ENCODE data around the gene PRRG4.
A peak's percentile ranks its signal among the peaks of the same experiment; 100 is the strongest.

PRRG4 gene

GRCh38 chr11:32817852-32818183 is 11.9 kb upstream of the PRRG4 start:
- Histone ChIP-seq H3K4me2 (ENCODE audit: low read length) (no peak overlapping the region), H2AFZ (ENCODE audit: low read depth, low read length) (no peak overlapping the region), H3K4me3 (ENCODE audit: low read length) (no peak overlapping the region), H3K36me3 (replicated peaks; ENCODE audit: low read depth, low read length) (no peaks in the 10 kb centered on the region), H3K27me3 (ENCODE audit: low read depth, low read length) (0 out of 2 replicates have a peak, but pooled peaks cover 3% of the 10 kb centered on the region), H3K79me2 (ENCODE audit: low read length) (no peaks in the 10 kb centered on the region), H3K9ac (ENCODE audit: low read length) (no peak overlapping the region), H3K4me1 (ENCODE audit: low read length) (no peaks in the 10 kb centered on the region), H4K20me1 (ENCODE audit: insufficient read depth, low read length) (no peaks in the 10 kb centered on the region), H3K27ac (ENCODE audit: low read length) (no peak overlapping the region), H3K9me3 (ENCODE audit: insufficient read depth, low read length) (no peaks in the 10 kb centered on the region)
- no peak for TF ChIP-seq EZH2phosphoT487 (IDR thresholded peaks at IDR 0.05; ENCODE audit: low read depth)
- no peak for TF ChIP-seq CTCF (IDR thresholded peaks at IDR 0.05; ENCODE audit: low read depth, low read length)

GRCh38 chr11:32819187-32819586 is 10.5 kb upstream of the PRRG4 start:
- Histone ChIP-seq H3K27me3 (ENCODE audit: low read depth, low read length) (0 out of 2 replicates have a peak, but pooled peaks cover 3% of the 10 kb centered on the region), H4K20me1 (ENCODE audit: insufficient read depth, low read length) (no peaks in the 10 kb centered on the region), H3K27ac (ENCODE audit: low read length) (no peak overlapping the region), H2AFZ (ENCODE audit: low read depth, low read length) (no peak overlapping the region), H3K4me1 (ENCODE audit: low read length) (no peaks in the 10 kb centered on the region), H3K9ac (ENCODE audit: low read length) (no peak overlapping the region), H3K4me3 (ENCODE audit: low read length) (no peak overlapping the region), H3K36me3 (replicated peaks; ENCODE audit: low read depth, low read length) (no peaks in the 10 kb centered on the region), H3K9me3 (ENCODE audit: insufficient read depth, low read length) (no peaks in the 10 kb centered on the region), H3K4me2 (ENCODE audit: low read length) (no peak overlapping the region), H3K79me2 (ENCODE audit: low read length) (no peaks in the 10 kb centered on the region)
- TF ChIP-seq CTCF (IDR thresholded peaks at IDR 0.05; ENCODE audit: low read depth, low read length) (no peak), EZH2phosphoT487 (IDR thresholded peaks at IDR 0.05; ENCODE audit: low read depth) (no peak)

- H3K36me3 ChIP-seq (replicated peaks; ENCODE audit: low read depth, low read length), result no peaks in the 10 kb centered on the region
- no peak overlapping the region for H2AFZ ChIP-seq (ENCODE audit: low read depth, low read length)
- H3K27me3 ChIP-seq (ENCODE audit: low read depth, low read length), result 0 out of 2 replicates have a peak, but pooled peaks cover 3% of the 10 kb centered on the region
- H3K79me2 ChIP-seq (ENCODE audit: low read length), result no peaks in the 10 kb centered on the region
- H3K4me3 ChIP-seq (ENCODE audit: low read length), result no peak overlapping the region
- no peak overlapping the region for H3K4me2 ChIP-seq (ENCODE audit: low read length)
- no peaks in the 10 kb centered on the region for H3K9me3 ChIP-seq (ENCODE audit: insufficient read depth, low read length)
- no peaks in the 10 kb centered on the region for H3K4me1 ChIP-seq (ENCODE audit: low read length)
- H3K27ac ChIP-seq (ENCODE audit: low read length), result no peak overlapping the region
- TF ChIP-seq CTCF (IDR thresholded peaks at IDR 0.05; ENCODE audit: low read depth, low read length) (no peak), EZH2phosphoT487 (IDR thresholded peaks at IDR 0.05; ENCODE audit: low read depth) (no peak)
- no peaks in the 10 kb centered on the region for H4K20me1 ChIP-seq (ENCODE audit: insufficient read depth, low read length)
- no peak overlapping the region for H3K9ac ChIP-seq (ENCODE audit: low read length)
Observed at GRCh38 chr11:32820497-32820896, 9.2 kb upstream of the PRRG4 start.

GRCh38 chr11:32821517-32821916 is 8.2 kb upstream of the PRRG4 start:
- H3K9me3 ChIP-seq (ENCODE audit: insufficient read depth, low read length), result no peaks in the 10 kb centered on the region
- no peak for TF ChIP-seq CTCF (IDR thresholded peaks at IDR 0.05; ENCODE audit: low read depth, low read length)
- TF ChIP-seq EZH2phosphoT487 (IDR thresholded peaks at IDR 0.05; ENCODE audit: low read depth), result no peak
- no peak overlapping the region for H3K4me3 ChIP-seq (ENCODE audit: low read length)
- no peaks in the 10 kb centered on the region for H4K20me1 ChIP-seq (ENCODE audit: insufficient read depth, low read length)
- H3K27me3 ChIP-seq (ENCODE audit: low read depth, low read length), result 0 out of 2 replicates have a peak, but pooled peaks cover 3% of the 10 kb centered on the region
- no peaks in the 10 kb centered on the region for H3K36me3 ChIP-seq (replicated peaks; ENCODE audit: low read depth, low read length)
- no peak overlapping the region for H3K27ac ChIP-seq (ENCODE audit: low read length)
- 0 out of 2 replicates have a peak overlapping the region, but pooled peaks have one; percentile 0 for H3K4me2 ChIP-seq (ENCODE audit: low read length)
- no peaks in the 10 kb centered on the region for H3K4me1 ChIP-seq (ENCODE audit: low read length)
- H3K9ac ChIP-seq (ENCODE audit: low read length), result no peak overlapping the region
- no peaks in the 10 kb centered on the region for H3K79me2 ChIP-seq (ENCODE audit: low read length)
- no peak overlapping the region for H2AFZ ChIP-seq (ENCODE audit: low read depth, low read length)

All from OCI-LY3 (cell line).